Measurements from ENCODE around the gene NDE1.
"Not testable (repeated sequence)": the region's sequence is repeated elsewhere in the genome, so short reads cannot be mapped to it uniquely, and the experiment has no call there.

The NDE1 gene

GRCh38 chr16:15647294-15648014 is 2.6 kb upstream of the NDE1 start:
- FAIRE-seq, result no peak

GRCh38 chr16:15648135-15648730 is 1.8 kb upstream of the NDE1 start:
- no peak for FAIRE-seq
- TF ChIP-seq POLR2AphosphoS5 (IDR thresholded peaks at IDR 0.05; ENCODE audit: low read depth, low read length), result no peak
- TF ChIP-seq POLR2A (IDR thresholded peaks at IDR 0.05; ENCODE audit: low read depth, low read length), result no peak
- no peak for TF ChIP-seq TAF1 (IDR thresholded peaks at IDR 0.05; ENCODE audit: borderline replicate concordance, low read depth, low read length)
- DNase-seq (ENCODE audit: insufficient read length), result no peak

More at GRCh38 chr16:15647294-15648014, 2.6 kb upstream of the NDE1 start:
- no peak for DNase-seq (ENCODE audit: insufficient read length)
- TF ChIP-seq TAF1 (IDR thresholded peaks at IDR 0.05; ENCODE audit: borderline replicate concordance, low read depth, low read length) (no peak), POLR2A (IDR thresholded peaks at IDR 0.05; ENCODE audit: low read depth, low read length) (no peak), POLR2AphosphoS5 (IDR thresholded peaks at IDR 0.05; ENCODE audit: low read depth, low read length) (no peak)

- not testable (repeated sequence) for DNase-seq (ENCODE audit: insufficient read length); FAIRE-seq
Observed at GRCh38 chr16:15649311-15649710, 734 bp upstream of the NDE1 start.

- no peak for DNase-seq (ENCODE audit: insufficient read length)
- no peak for FAIRE-seq
- TF ChIP-seq POLR2AphosphoS5 (IDR thresholded peaks at IDR 0.05; ENCODE audit: low read depth, low read length), result no peak
- TF ChIP-seq POLR2A (IDR thresholded peaks at IDR 0.05; ENCODE audit: low read depth, low read length), result no peak
- TF ChIP-seq TAF1 (IDR thresholded peaks at IDR 0.05; ENCODE audit: borderline replicate concordance, low read depth, low read length), result no peak
Observed at GRCh38 chr16:15649727-15650018, 372 bp upstream of the NDE1 start.

GRCh38 chr16:15650698-15651171 is 690 bp downstream of the NDE1 start:
- peak; percentile 61 for FAIRE-seq
- TF ChIP-seq POLR2AphosphoS5 (IDR thresholded peaks at IDR 0.05; ENCODE audit: low read depth, low read length), result no peak; the same call in 1 of the 2 replicates
- no peak for TF ChIP-seq POLR2A (IDR thresholded peaks at IDR 0.05; ENCODE audit: low read depth, low read length)
- TF ChIP-seq TAF1 (IDR thresholded peaks at IDR 0.05; ENCODE audit: borderline replicate concordance, low read depth, low read length), result no peak

GRCh38 chr16:15652293-15653001 is 2.4 kb downstream of the NDE1 start:
- TF ChIP-seq TAF1 (IDR thresholded peaks at IDR 0.05; ENCODE audit: borderline replicate concordance, low read depth, low read length), result no peak
- no peak for TF ChIP-seq POLR2A (IDR thresholded peaks at IDR 0.05; ENCODE audit: low read depth, low read length)
- no peak for TF ChIP-seq POLR2AphosphoS5 (IDR thresholded peaks at IDR 0.05; ENCODE audit: low read depth, low read length)
- FAIRE-seq (no peak), DNase-seq (ENCODE audit: insufficient read length) (no peak)

More at GRCh38 chr16:15650698-15651171, 690 bp downstream of the NDE1 start:
- DNase-seq (ENCODE audit: insufficient read length), result no peak

GRCh38 chr16:15653227-15653626 is 3.2 kb downstream of the NDE1 start:
- no peak for TF ChIP-seq TAF1 (IDR thresholded peaks at IDR 0.05; ENCODE audit: borderline replicate concordance, low read depth, low read length)
- TF ChIP-seq POLR2AphosphoS5 (IDR thresholded peaks at IDR 0.05; ENCODE audit: low read depth, low read length), result no peak
- no peak for TF ChIP-seq POLR2A (IDR thresholded peaks at IDR 0.05; ENCODE audit: low read depth, low read length)
- FAIRE-seq, result no peak
- no peak for DNase-seq (ENCODE audit: insufficient read length)

GRCh38 chr16:15654591-15654990 is 4.5 kb downstream of the NDE1 start:
- DNase-seq (ENCODE audit: insufficient read length) (no peak), FAIRE-seq (no peak)
- TF ChIP-seq TAF1 (IDR thresholded peaks at IDR 0.05; ENCODE audit: borderline replicate concordance, low read depth, low read length), result no peak
- no peak for TF ChIP-seq POLR2A (IDR thresholded peaks at IDR 0.05; ENCODE audit: low read depth, low read length)
- TF ChIP-seq POLR2AphosphoS5 (IDR thresholded peaks at IDR 0.05; ENCODE audit: low read depth, low read length), result no peak

GRCh38 chr16:15655561-15655960 is 5.5 kb downstream of the NDE1 start:
- not testable (repeated sequence) for DNase-seq (ENCODE audit: insufficient read length); FAIRE-seq

GRCh38 chr16:15658149-15658548 is 8.1 kb downstream of the NDE1 start:
- no peak for TF ChIP-seq TAF1 (IDR thresholded peaks at IDR 0.05; ENCODE audit: borderline replicate concordance, low read depth, low read length)
- no peak for TF ChIP-seq POLR2A (IDR thresholded peaks at IDR 0.05; ENCODE audit: low read depth, low read length)
- TF ChIP-seq POLR2AphosphoS5 (IDR thresholded peaks at IDR 0.05; ENCODE audit: low read depth, low read length), result no peak; the same call in 1 of the 2 replicates
- DNase-seq (ENCODE audit: insufficient read length) (no peak), FAIRE-seq (peak; percentile 27)

- no peak for DNase-seq (ENCODE audit: insufficient read length)
- FAIRE-seq, result no peak
- TF ChIP-seq POLR2A (IDR thresholded peaks at IDR 0.05; ENCODE audit: low read depth, low read length), result no peak
Observed at GRCh38 chr16:15658556-15658955, 8.5 kb downstream of the NDE1 start.

GRCh38 chr16:15660203-15660601 is 10.2 kb downstream of the NDE1 start:
- TF ChIP-seq TAF1 (IDR thresholded peaks at IDR 0.05; ENCODE audit: borderline replicate concordance, low read depth, low read length) (no peak), POLR2A (IDR thresholded peaks at IDR 0.05; ENCODE audit: low read depth, low read length) (no peak), POLR2AphosphoS5 (IDR thresholded peaks at IDR 0.05; ENCODE audit: low read depth, low read length) (no peak)
- DNase-seq (ENCODE audit: insufficient read length) (no peak), FAIRE-seq (no peak)

Data from GM12892 (cell line).